ENCODE data around the gene ACADVL.

ACADVL gene

DNA sequence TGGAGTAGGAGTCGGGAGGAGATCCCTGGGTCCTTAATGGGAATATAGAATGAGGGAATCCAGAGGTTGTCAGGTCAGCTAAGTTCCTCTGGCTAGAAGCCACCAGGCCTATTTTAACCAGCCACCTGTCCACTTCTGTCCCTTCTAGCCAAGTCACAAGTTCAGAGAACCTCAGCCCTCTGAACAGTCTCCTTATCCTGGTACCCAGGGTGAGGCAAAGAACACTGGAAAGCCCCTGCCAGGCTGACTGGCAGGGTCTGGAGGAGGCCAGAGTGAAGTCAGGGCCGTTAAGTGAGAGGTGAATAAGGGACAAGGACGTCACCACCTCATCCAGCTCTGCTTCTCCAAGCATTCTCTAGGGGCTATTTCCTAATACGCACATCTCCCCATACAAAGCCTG, 29.1 kb downstream of the ACADVL start:
- peak overlapping the region; percentile 92 for H3K4me3 Mint-ChIP-seq
- no peaks in the 10 kb centered on the region for H3K27me3 Mint-ChIP-seq
- H3K4me1 Mint-ChIP-seq = peaks cover 36% of the 10 kb centered on the region
- no peaks in the 10 kb centered on the region for H3K9me3 Mint-ChIP-seq
- H3K27ac Mint-ChIP-seq = peak overlapping the region; percentile 55
- H3K36me3 Mint-ChIP-seq = peaks cover 2% of the 10 kb centered on the region

DNA sequence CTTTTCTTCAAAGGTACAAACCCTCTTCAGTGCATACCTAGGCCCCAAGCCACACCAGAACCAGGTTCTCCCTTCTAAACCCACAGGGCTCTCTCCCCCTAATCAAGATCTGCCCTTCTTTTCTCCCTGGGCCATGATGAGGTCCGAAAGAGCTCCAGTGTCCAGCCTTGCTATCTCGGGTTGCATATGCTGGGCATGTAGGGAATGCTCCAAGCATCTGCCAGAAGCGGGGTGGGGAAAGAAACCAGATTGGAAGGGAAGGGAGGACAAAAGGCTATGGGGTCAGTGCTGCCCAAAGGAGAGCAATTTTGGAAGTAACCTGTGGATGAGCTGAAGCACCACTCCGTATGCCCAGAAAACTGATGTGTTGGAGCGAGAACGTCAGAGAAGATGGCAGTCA, 29.5 kb downstream of the ACADVL start:
- H3K9me3 Mint-ChIP-seq = no peaks in the 10 kb centered on the region
- H3K27me3 Mint-ChIP-seq = no peaks in the 10 kb centered on the region
- H3K27ac Mint-ChIP-seq = peak overlapping the region; percentile 53
- peaks cover 4% of the 10 kb centered on the region for H3K36me3 Mint-ChIP-seq
- H3K4me1 Mint-ChIP-seq = peaks cover 39% of the 10 kb centered on the region
- peak overlapping the region; percentile 92 for H3K4me3 Mint-ChIP-seq

DNA sequence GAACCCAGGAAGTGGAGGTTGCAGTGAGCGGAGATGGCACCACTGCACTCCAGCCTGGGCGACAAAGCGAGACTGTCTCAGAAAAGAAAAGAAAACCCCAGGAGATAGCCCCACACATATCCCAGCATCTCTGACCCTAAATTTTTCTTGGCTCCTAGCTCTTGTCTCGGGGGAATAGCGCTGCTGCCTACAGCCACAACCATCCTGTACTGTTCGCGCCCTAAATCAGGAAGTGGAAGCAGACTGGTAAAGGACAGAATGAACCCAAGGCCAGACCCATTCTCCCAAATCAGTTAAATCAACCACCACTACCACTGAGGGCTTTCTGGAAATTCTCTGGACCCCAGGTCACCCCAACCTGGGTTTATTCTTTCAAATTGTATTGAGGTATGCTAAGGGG, 30.1 kb downstream of the ACADVL start:
- Mint-ChIP-seq H3K27ac (peak overlapping the region; percentile 59), H3K27me3 (no peaks in the 10 kb centered on the region), H3K4me3 (peak overlapping the region; percentile 92), H3K36me3 (peaks cover 6% of the 10 kb centered on the region), H3K9me3 (no peaks in the 10 kb centered on the region), H3K4me1 (peaks cover 43% of the 10 kb centered on the region)

DNA sequence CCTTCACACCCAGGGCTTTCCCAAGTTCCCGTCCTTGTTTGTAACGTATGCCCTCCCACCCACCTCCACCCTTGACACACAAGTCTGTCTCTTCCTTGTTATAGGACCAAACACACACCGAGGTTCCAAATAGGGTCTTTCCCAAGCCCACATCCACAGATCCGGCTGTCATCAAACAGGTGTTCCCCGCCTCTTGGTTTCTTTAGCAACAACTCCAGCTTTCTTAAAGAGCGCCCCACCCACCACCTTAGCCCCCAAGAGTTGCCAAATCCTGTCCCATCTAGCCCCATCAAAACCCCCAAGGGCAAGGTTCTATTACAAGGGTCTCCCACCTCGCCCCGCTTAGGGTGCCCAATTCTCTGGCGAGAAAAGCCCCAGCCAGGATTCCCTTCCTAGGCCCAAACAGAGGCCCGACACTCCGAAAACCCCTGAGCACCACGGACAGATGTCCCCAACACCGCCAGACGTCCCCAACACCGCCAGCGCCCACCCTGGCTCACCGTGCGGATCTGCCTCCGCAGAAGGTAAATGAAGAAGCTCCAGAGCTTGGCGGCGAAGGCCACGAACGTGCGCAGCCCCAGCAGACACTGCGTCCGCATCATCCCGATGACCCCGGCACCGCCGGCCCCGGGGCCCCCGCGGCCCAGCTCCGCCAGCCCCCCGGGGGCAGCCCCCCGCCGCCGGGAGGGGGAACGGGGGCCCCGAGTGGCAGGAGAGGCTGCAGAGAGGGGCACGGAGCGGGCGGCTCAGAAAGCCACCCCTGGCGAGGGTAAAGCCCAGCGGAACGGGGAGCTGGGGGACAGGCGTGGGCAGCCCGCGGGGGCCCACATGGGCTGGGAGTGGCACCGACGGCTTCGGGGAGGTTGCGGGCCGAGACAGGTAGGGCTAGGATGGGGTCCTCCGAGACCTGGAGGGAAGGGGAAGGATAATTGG, 31.2 kb downstream of the ACADVL start:
- H3K4me1 Mint-ChIP-seq = peaks cover 44% of the 10 kb centered on the region
- H3K9me3 Mint-ChIP-seq = no peaks in the 10 kb centered on the region
- peak overlapping the region; percentile 93 for H3K27ac Mint-ChIP-seq
- peaks cover 7% of the 10 kb centered on the region for H3K36me3 Mint-ChIP-seq
- no peaks in the 10 kb centered on the region for H3K27me3 Mint-ChIP-seq
- H3K4me3 Mint-ChIP-seq = peak overlapping the region; percentile 92

DNA sequence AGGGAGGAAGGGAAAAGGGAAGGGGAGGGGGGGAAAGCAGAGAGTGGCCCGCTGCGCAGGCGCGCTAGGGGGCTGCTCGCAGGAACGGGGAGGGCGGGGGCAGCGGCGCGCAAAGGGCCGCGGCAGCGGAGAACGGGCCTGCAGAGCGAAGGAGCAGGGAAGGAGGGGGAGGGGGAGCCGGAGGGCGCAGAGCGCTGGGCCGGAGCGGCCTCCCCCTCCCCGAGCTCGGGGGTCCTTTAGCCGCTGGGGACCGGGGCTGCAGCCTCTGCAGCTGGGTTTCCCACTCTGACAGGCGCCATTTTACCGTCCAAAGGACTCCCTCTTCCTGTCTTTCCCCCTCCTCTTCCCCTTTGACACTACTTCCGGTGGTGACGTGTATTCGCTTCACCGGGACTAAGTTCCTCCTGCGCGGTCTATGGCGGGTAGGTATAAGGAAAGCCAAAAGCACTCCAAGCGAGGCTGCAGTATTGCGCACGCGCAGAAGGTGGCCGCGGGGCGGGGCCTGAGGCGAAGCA, 32.0 kb downstream of the ACADVL start, which contains the start of gene CTDNEP1:
TSS of gene CTDNEP1 (minus strand) at position 74 of the 515 bp plus-strand sequence. CDS start 438 bp downstream, outside the sequence.
- H3K4me1 Mint-ChIP-seq = peaks cover 39% of the 10 kb centered on the region
- peaks cover 7% of the 10 kb centered on the region for H3K36me3 Mint-ChIP-seq
- peak within 1 kb of the TSS; percentile 92 for H3K4me3 Mint-ChIP-seq
- peak within 1 kb of the TSS; percentile 99 for H3K27ac Mint-ChIP-seq
- no peaks in the 10 kb centered on the region for H3K9me3 Mint-ChIP-seq
- H3K27me3 Mint-ChIP-seq = no peaks in the 10 kb centered on the region

DNA sequence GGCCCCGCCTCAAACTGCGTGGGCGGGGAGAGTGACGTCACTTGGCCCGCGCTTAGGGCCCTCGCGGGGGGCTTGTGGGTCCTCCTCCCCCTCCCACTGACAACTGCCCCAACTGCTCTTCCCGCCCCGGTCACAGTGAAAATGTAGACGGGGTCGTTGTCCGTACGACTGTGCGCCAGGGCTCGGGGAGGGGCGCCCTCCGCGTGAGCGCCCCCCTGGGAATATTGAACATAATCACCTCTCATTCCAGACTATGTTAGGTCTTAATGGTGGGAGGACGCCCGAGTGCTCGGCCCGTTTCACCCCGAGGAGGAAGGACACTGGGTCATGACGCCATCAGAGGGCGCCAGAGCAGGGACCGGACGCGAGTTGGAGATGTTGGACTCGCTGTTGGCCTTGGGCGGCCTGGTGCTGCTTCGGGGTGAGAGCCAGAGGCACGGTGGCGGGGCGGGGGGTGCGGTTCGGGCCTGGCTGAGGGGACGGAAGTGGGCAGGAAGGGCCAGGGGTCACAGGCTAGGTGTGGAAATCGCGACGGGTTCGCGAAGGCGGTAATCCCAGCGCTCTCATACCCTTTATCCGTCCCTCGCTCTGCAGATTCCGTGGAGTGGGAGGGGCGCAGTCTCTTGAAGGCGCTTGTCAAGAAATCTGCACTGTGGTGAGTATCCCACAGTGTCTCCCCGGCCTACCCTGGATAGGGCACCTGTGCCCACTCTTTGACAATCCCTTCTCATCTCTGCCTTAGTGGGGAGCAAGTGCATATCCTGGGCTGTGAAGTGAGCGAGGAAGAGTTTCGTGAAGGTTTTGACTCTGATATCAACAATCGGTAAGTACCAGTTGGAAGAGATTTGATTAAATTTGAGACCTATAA, 32.7 kb downstream of the ACADVL start, which contains the start of gene ELP5:
TSS of gene ELP5 (plus strand) at position 40 of the 868 bp plus-strand sequence. CDS start at position 376, 336 bp downstream.
- Mint-ChIP-seq H3K27me3 (no peaks in the 10 kb centered on the region), H3K4me1 (peaks cover 39% of the 10 kb centered on the region), H3K27ac (peak within 1 kb of the TSS; percentile 99), H3K9me3 (no peaks in the 10 kb centered on the region), H3K4me3 (peak within 1 kb of the TSS; percentile 92), H3K36me3 (peaks cover 7% of the 10 kb centered on the region)

DNA sequence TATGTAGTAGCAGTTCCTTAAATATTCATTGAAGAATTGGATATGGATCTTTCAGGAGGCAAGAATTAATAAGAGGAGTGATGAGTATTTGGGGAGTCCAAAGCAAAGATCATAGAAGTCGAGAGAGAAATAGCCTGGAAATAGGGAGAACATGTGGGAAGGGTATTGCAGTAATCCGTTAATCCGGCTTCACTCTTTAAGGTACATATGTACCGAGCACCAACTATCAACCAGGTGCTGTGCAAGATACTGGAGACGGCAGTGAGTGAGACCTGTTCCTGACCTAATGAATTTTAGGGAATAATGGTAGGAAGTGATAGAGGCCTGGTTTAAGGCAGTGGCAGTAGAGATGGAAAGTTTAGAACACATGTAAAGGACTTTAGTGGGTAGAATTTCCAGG, 33.3 kb downstream of the ACADVL start:
- H3K4me3 Mint-ChIP-seq = peak overlapping the region; percentile 92
- peak overlapping the region; percentile 99 for H3K27ac Mint-ChIP-seq
- H3K36me3 Mint-ChIP-seq = peaks cover 7% of the 10 kb centered on the region
- H3K9me3 Mint-ChIP-seq = no peaks in the 10 kb centered on the region
- H3K27me3 Mint-ChIP-seq = no peaks in the 10 kb centered on the region
- H3K4me1 Mint-ChIP-seq = peaks cover 39% of the 10 kb centered on the region

DNA sequence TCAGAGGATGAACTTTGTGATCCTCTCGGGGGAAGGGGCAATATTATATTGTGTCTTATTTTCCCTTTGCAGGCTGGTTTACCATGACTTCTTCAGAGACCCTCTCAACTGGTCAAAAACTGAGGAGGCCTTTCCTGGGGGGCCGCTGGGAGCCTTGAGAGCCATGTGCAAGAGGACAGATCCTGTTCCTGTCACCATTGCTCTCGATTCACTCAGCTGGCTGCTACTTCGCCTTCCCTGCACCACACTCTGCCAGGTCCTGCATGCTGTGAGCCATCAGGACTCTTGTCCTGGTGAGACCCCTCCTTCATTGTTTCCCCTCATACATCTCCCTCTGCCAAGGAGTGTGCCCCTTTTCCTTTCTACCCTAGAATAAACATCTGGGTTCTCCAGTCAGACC, 34.8 kb downstream of the ACADVL start:
- peaks cover 11% of the 10 kb centered on the region for H3K36me3 Mint-ChIP-seq
- peaks cover 27% of the 10 kb centered on the region for H3K4me1 Mint-ChIP-seq
- no peak overlapping the region for H3K4me3 Mint-ChIP-seq
- H3K9me3 Mint-ChIP-seq = no peaks in the 10 kb centered on the region
- no peak overlapping the region for H3K27ac Mint-ChIP-seq
- H3K27me3 Mint-ChIP-seq = no peaks in the 10 kb centered on the region

DNA sequence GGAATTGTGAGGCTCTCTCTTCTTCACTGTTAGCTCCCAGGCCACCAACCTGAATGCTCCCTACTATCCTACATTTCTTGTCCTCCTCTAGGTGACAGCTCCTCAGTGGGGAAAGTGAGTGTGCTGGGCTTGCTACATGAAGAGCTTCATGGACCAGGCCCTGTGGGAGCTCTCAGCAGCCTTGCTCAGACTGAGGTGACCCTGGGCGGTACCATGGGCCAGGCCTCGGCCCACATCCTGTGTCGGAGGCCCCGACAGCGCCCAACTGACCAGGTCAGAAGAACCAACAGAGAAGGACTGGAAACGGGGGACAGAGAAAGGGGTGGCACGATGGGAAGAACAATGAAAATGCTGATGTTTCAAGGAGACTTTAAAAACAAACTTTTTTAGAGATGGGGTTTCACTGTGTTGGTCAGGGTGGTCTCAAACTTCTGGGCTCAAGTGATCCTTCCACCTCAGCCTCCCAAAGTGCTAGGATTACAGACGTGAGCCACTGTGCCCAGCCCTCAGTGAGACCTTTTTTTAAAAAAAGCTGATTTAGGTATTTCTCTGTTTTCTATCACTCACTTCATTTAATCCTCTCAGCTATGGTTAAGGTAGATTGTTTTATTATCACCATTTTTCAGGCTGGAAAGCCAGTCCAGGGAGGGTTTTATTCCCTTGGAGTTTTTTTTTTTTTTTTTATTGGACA, 37.2 kb downstream of the ACADVL start:
- Mint-ChIP-seq H3K4me1 (peaks cover 22% of the 10 kb centered on the region), H3K27me3 (no peaks in the 10 kb centered on the region), H3K4me3 (no peak overlapping the region), H3K36me3 (peaks cover 11% of the 10 kb centered on the region), H3K27ac (no peak overlapping the region), H3K9me3 (no peaks in the 10 kb centered on the region)

DNA sequence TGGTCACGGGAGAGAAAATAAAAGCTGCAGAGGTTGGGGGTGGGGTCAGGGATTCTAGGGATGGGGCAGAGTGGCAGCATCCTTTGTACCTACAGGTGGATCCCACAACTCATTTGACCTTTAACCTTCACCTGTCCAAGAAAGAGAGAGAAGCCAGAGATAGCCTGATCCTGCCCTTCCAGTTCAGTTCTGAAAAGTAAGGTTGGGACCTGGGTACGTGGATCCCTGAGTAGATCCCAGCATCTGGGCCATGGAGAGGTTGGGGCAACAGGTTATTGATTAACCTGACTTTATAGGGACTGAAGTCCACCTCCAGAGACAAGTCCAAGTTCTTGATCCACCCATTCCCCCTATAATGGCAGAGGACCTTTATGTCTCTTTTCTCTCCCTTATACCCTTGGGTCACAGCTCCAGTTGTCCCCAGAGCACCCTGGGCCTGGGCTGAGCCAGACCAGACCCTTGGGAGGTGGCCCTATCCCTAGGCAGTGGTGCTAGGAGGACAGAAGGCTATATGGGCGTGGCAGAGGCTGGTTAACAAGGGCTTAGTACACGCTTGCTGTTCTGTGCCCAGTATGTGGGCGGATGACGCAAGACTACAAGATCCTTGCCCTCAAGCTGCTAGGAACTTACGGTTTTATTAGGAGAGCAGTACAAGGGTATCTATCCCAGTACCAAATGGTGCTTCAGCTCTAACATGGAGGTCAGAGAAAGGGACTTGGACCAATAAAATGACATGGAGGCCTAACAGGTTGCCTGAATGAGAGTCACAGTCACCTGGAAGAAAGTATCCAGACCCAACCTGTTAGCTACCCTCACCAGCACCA, 39.2 kb downstream of the ACADVL start:
- Mint-ChIP-seq H3K4me3 (no peak overlapping the region), H3K27me3 (peaks cover 2% of the 10 kb centered on the region), H3K36me3 (peaks cover 8% of the 10 kb centered on the region), H3K9me3 (no peaks in the 10 kb centered on the region), H3K27ac (peak overlapping the region; percentile 10), H3K4me1 (peaks cover 28% of the 10 kb centered on the region)

DNA sequence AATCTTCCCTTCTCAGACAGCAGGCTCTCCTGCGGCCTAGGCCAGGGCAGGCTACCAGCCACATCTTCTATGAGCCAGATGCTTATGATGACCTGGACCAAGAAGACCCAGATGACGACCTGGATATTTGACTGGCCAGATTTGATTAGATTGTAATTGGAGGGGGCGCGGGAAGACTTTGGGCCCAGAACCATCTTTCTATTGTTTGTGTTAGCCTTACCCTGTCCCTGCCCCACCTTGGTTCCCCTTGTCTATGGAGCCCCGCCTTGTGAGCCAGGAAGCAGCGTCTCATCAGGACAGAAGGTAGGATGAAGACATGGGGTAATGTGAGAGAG, 39.8 kb downstream of the ACADVL start:
- Mint-ChIP-seq H3K4me3 (no peak overlapping the region), H3K9me3 (no peaks in the 10 kb centered on the region), H3K27me3 (peaks cover 2% of the 10 kb centered on the region), H3K4me1 (peaks cover 27% of the 10 kb centered on the region), H3K27ac (peak overlapping the region; percentile 10), H3K36me3 (peaks cover 7% of the 10 kb centered on the region)

DNA sequence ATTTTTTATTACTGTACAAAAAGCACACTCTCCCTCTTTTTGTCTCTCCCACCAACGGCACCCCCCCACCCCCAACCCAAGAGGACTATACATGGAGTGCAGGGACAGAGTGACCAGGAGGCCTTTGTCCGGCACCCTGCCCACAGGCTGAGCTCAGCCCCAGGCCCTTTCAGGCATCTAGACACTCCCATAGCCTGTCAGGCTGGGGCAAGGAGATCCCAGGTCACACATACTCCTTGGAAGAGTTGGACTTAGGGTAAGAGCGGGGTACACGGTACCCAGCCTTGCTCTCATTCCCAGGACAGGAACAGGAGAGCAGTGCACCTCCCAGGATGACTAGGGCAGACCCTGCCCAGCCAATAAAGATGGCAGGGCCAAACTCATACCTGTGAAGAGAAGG, 40.4 kb downstream of the ACADVL start:
- Mint-ChIP-seq H3K27me3 (peaks cover 2% of the 10 kb centered on the region), H3K4me1 (peaks cover 24% of the 10 kb centered on the region), H3K36me3 (peaks cover 4% of the 10 kb centered on the region), H3K27ac (no peak overlapping the region), H3K9me3 (no peaks in the 10 kb centered on the region), H3K4me3 (peak overlapping the region; percentile 64)

DNA sequence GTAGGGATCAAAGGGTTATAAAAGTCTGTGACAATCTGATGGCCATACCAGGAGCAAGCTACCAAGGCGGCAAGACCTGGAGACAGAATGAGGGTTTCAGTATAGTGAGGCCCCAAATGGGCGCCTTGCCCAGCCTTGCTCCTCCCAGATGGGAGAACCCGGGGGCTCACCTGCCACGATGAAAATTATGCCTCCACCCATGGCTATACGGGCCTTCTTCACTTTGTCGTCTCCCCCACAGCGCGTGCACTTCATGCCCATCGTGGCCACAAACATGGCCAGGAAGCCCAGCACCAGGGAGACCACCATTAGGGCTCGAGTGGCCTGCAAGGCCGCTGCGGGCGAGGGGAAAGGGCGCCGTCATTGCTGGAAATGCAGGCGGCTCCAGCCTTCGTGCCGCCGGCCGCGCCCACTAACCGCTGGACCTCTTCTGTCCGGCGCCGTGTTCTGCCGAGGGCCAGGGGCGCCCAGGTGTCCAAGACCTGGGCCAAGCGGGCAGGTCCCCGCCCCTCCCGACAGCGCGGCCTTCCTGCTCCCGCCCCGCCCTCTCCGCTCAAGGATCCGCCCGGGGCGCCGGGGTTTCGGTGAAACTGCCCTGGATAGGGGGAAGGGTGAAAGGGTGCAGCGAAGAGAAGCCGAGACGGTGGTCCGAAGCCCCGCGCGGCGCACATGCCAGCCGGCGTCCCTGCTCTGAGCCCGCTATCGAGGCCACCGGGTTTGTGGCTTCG, 41.1 kb downstream of the ACADVL start:
- peaks cover 4% of the 10 kb centered on the region for H3K36me3 Mint-ChIP-seq

More for the DNA sequence above, 41.1 kb downstream of the ACADVL start:
- peaks cover 24% of the 10 kb centered on the region for H3K4me1 Mint-ChIP-seq
- peak overlapping the region; percentile 17 for H3K27ac Mint-ChIP-seq
- peaks cover 2% of the 10 kb centered on the region for H3K27me3 Mint-ChIP-seq
- H3K9me3 Mint-ChIP-seq = no peaks in the 10 kb centered on the region
- peak overlapping the region; percentile 64 for H3K4me3 Mint-ChIP-seq
